DOHH2 (cell line): ENCODE data around the gene GUCY2D.

Source experiments
- H3F3A ChIP-seq: fragments of 200-600 bp; sonication (generic), shearing (Covaris generic); 2 replicates; pipeline ENCODE4 v1.6.0; 2016; ENCODE audit warnings: antibody characterized with exemption, mild to moderate bottlenecking; ENCODE audit not compliant: control insufficient read depth, insufficient read depth
- H3K27ac ChIP-seq: fragments of 200-600 bp; sonication (generic); 2 replicates; pipeline ENCODE4 v1.5.1; 2014; ENCODE audit warnings: low read depth, mild to moderate bottlenecking, low read length, moderate library complexity
- H3K27me3 ChIP-seq: fragments of 200-600 bp; sonication (generic); 2 replicates; pipeline ENCODE4 v1.6.1; 2014; ENCODE audit warnings: mild to moderate bottlenecking, low read length, mixed read lengths; ENCODE audit not compliant: control insufficient read depth
- H3K36me3 ChIP-seq: fragments of 200-600 bp; sonication (generic); 2 replicates; pipeline ENCODE4 v1.6.1; 2014; ENCODE audit warnings: mild to moderate bottlenecking, low read length, moderate library complexity, mixed read lengths; ENCODE audit not compliant: control insufficient read depth
- H3K4me1 ChIP-seq: fragments of 200-600 bp; sonication (generic); 2 replicates; pipeline ENCODE4 v1.6.1; 2014; ENCODE audit warnings: mild to moderate bottlenecking, low read length, mixed read lengths; ENCODE audit not compliant: control insufficient read depth
- H3K4me2 ChIP-seq: fragments of 200-600 bp; sonication (generic); 2 replicates; pipeline ENCODE4 v1.6.0; 2014; ENCODE audit warnings: mild to moderate bottlenecking, low read length, moderate library complexity
- H3K4me3 ChIP-seq: fragments of 200-600 bp; sonication (generic); 2 replicates; pipeline ENCODE4 v1.5.1; 2014; ENCODE audit warnings: mild to moderate bottlenecking, low read length, mixed read lengths
- H3K79me2 ChIP-seq: fragments of 200-600 bp; sonication (generic); 2 replicates; pipeline ENCODE4 v1.6.1; 2014; ENCODE audit warnings: mild to moderate bottlenecking, low read length, mixed read lengths; ENCODE audit not compliant: control insufficient read depth
- H3K9me2 ChIP-seq: fragments of 200-600 bp; sonication (generic); replicated peaks from 2 replicates; pipeline ENCODE4 v1.6.1; 2014; ENCODE audit warnings: mild to moderate bottlenecking, low read length, mixed read lengths; ENCODE audit not compliant: control insufficient read depth
- H3K9me3 ChIP-seq: fragments of 200-600 bp; sonication (generic); 2 replicates; pipeline ENCODE4 v1.6.1; 2014; ENCODE audit warnings: antibody characterized with exemption, low read length, mixed read lengths; ENCODE audit not compliant: control insufficient read depth, insufficient read depth
- H4K20me1 ChIP-seq: fragments of 200-600 bp; sonication (generic); 2 replicates; pipeline ENCODE4 v1.6.0; 2014; ENCODE audit warnings: low read depth, mild to moderate bottlenecking, antibody characterized with exemption, low read length, moderate library complexity; ENCODE audit not compliant: control insufficient read depth, insufficient read depth
- EZH2phosphoT487 ChIP-seq: fragments of 200-600 bp; sonication (generic); IDR thresholded peaks from 2 replicates; pipeline ENCODE4 v1.6.1; 2017; ENCODE audit warnings: borderline replicate concordance, mild to moderate bottlenecking, antibody characterized with exemption, low read length, moderate library complexity, mixed read lengths
- TF ChIP-seq, protein P1 (sequence below): fragments of 200-600 bp; sonication (generic); IDR thresholded peaks from one replicate; pipeline ENCODE4 v1.5.1; 2014; ENCODE audit warnings: antibody characterized with exemption, mild to moderate bottlenecking, low read depth, low read length; ENCODE audit not compliant: poor library complexity, severe bottlenecking

GUCY2D gene

DNA sequence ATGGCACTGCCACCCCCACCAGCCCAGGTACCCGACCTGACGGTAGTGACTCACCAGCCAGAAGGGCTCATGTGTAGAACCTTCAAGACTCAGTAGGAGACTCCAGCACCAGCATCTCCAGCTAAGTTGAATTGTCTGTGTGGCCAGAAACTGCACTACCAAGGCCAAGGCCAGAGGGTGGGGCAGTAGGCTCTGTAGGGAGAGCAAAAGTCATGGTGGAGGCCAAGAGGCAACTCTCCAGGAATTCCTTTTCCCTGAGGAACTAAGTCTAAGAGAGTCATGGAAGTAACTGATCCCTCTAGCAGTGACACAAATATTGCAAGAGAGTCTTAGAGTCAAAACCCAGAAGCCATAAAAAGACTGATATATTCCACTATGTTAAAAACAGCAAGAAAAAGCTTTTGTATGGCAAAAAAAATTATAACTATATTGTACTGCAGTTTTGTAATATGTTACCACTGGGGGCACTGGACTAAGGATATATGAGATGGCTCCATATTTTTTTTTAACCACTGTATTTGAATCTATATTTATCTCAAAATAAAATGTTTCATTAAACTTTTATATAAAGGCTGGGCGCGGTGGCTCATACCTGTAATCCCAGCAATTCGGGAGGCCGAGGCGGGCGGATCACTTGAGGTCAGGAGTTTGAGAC is 30.2 kb upstream of the GUCY2D start:
- Histone ChIP-seq H3K4me3 (no peak overlapping the region), H3K36me3 (no peaks in the 10 kb centered on the region), H3K4me2 (no peak overlapping the region), H3F3A (no peaks in the 10 kb centered on the region), H3K4me1 (no peaks in the 10 kb centered on the region), H3K27me3 (peaks cover 13% of the 10 kb centered on the region), H3K79me2 (no peaks in the 10 kb centered on the region), H4K20me1 (no peaks in the 10 kb centered on the region), H3K9me2 (no peaks in the 10 kb centered on the region), H3K9me3 (peaks cover 19% of the 10 kb centered on the region), H3K27ac (no peak overlapping the region)
- no peak for TF ChIP-seq EZH2phosphoT487
- TF ChIP-seq, protein P1, sequence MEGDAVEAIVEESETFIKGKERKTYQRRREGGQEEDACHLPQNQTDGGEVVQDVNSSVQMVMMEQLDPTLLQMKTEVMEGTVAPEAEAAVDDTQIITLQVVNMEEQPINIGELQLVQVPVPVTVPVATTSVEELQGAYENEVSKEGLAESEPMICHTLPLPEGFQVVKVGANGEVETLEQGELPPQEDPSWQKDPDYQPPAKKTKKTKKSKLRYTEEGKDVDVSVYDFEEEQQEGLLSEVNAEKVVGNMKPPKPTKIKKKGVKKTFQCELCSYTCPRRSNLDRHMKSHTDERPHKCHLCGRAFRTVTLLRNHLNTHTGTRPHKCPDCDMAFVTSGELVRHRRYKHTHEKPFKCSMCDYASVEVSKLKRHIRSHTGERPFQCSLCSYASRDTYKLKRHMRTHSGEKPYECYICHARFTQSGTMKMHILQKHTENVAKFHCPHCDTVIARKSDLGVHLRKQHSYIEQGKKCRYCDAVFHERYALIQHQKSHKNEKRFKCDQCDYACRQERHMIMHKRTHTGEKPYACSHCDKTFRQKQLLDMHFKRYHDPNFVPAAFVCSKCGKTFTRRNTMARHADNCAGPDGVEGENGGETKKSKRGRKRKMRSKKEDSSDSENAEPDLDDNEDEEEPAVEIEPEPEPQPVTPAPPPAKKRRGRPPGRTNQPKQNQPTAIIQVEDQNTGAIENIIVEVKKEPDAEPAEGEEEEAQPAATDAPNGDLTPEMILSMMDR = peak; percentile 28

DNA sequence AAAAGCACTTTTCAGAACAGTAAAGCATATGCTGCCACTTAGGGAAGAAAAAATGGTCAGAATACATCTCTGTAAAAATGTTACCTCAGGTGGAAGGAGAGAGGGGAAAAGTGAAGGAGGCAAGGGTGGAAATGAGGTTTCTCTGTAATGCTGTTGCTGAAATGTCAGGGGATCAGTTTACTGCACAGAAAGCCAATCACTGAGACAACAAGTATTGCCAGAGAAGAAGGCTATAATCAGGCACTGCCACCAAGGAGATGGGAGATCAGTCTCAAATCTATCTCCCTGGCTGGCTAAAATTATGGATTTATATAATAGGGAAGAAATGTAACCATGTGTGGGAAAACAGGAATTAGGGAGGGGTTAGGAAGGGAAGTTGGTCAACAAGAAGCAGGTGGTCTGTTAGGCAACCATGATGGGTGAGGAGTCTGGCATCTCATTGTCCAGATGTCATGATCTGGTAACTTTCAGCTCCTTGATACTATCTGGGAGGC is 27.7 kb upstream of the GUCY2D start:
- peaks cover 19% of the 10 kb centered on the region for H3K9me3 ChIP-seq
- H3K79me2 ChIP-seq = no peaks in the 10 kb centered on the region
- no peaks in the 10 kb centered on the region for H4K20me1 ChIP-seq
- H3F3A ChIP-seq = no peaks in the 10 kb centered on the region
- TF ChIP-seq, protein P1 = no peak
- no peak for TF ChIP-seq EZH2phosphoT487
- H3K36me3 ChIP-seq = no peaks in the 10 kb centered on the region
- no peak overlapping the region for H3K4me2 ChIP-seq
- H3K27me3 ChIP-seq = peaks cover 13% of the 10 kb centered on the region
- H3K4me1 ChIP-seq = no peaks in the 10 kb centered on the region
- no peak overlapping the region for H3K4me3 ChIP-seq
- H3K9me2 ChIP-seq = no peaks in the 10 kb centered on the region
- no peak overlapping the region for H3K27ac ChIP-seq

DNA sequence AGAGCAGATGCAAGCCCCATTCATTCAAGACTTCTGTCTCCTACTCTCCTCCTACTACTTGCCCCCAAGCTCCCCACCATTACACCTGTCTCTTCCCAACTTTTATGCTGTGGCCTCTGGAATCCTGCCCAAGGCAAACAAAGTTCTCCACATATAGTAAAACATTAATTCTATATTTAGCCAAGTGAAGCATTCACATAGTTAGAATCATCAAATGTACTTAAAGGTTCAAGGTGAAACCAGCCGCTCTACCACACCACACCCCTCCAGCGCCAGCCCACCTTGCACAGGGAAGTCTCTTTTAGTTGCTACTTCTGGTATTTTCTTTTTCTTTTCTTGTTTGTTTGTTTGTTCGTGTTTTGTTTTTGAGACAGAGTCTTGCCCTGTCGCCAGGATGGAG is 25.4 kb upstream of the GUCY2D start:
- H3K4me3 ChIP-seq = no peak overlapping the region
- no peaks in the 10 kb centered on the region for H3K9me2 ChIP-seq
- peaks cover 10% of the 10 kb centered on the region for H3K27me3 ChIP-seq
- no peak overlapping the region for H3K27ac ChIP-seq
- peaks cover 19% of the 10 kb centered on the region for H3K9me3 ChIP-seq
- no peak overlapping the region for H3K4me2 ChIP-seq
- H3F3A ChIP-seq = no peaks in the 10 kb centered on the region
- H3K36me3 ChIP-seq = no peaks in the 10 kb centered on the region
- no peaks in the 10 kb centered on the region for H3K4me1 ChIP-seq
- TF ChIP-seq, protein P1 = no peak
- TF ChIP-seq EZH2phosphoT487 = no peak
- no peaks in the 10 kb centered on the region for H3K79me2 ChIP-seq
- no peaks in the 10 kb centered on the region for H4K20me1 ChIP-seq
